Measurements from ENCODE around the gene PRKAG1.

Gene PRKAG1

GRCh38 chr12:49040364-49040855 lies 21.8 kb upstream of the PRKAG1 start:
- DNase-seq (ENCODE audit: extremely low read depth, low read depth) = no peak
- TF ChIP-seq CTCF (IDR thresholded peaks at IDR 0.05; ENCODE audit: low read depth, low read length) = no peak

- no peak for TF ChIP-seq CTCF (IDR thresholded peaks at IDR 0.05; ENCODE audit: low read depth, low read length)
- DNase-seq (ENCODE audit: extremely low read depth, low read depth) = no peak
Measured at GRCh38 chr12:49039421-49040363, 21.1 kb upstream of the PRKAG1 start.

- TF ChIP-seq CTCF (IDR thresholded peaks at IDR 0.05; ENCODE audit: low read depth, low read length) = no peak
- no peak for DNase-seq (ENCODE audit: extremely low read depth, low read depth)
Measured at GRCh38 chr12:49038291-49038955, 19.8 kb upstream of the PRKAG1 start.

GRCh38 chr12:49037947-49038237 lies 19.3 kb upstream of the PRKAG1 start:
- no peak for DNase-seq (ENCODE audit: extremely low read depth, low read depth)
- no peak for TF ChIP-seq CTCF (IDR thresholded peaks at IDR 0.05; ENCODE audit: low read depth, low read length)

GRCh38 chr12:49037111-49037946 lies 18.8 kb upstream of the PRKAG1 start:
- no peak for DNase-seq (ENCODE audit: extremely low read depth, low read depth)
- no peak for TF ChIP-seq CTCF (IDR thresholded peaks at IDR 0.05; ENCODE audit: low read depth, low read length)

- TF ChIP-seq CTCF (IDR thresholded peaks at IDR 0.05; ENCODE audit: low read depth, low read length) = no peak
- DNase-seq (ENCODE audit: extremely low read depth, low read depth) = no peak
Measured at GRCh38 chr12:49036029-49036428, 17.5 kb upstream of the PRKAG1 start.

Data from AG09319 (cell line).